GM18526 (cell line): ENCODE data around the gene SLC17A9.

Experiments used
- POLR2A ChIP-seq: IDR thresholded peaks from 3 replicates; pipeline ENCODE4 v1.6.1; 2011; ENCODE audit not compliant: insufficient read length; ENCODE audit errors: extremely low read depth

The SLC17A9 gene

DNA sequence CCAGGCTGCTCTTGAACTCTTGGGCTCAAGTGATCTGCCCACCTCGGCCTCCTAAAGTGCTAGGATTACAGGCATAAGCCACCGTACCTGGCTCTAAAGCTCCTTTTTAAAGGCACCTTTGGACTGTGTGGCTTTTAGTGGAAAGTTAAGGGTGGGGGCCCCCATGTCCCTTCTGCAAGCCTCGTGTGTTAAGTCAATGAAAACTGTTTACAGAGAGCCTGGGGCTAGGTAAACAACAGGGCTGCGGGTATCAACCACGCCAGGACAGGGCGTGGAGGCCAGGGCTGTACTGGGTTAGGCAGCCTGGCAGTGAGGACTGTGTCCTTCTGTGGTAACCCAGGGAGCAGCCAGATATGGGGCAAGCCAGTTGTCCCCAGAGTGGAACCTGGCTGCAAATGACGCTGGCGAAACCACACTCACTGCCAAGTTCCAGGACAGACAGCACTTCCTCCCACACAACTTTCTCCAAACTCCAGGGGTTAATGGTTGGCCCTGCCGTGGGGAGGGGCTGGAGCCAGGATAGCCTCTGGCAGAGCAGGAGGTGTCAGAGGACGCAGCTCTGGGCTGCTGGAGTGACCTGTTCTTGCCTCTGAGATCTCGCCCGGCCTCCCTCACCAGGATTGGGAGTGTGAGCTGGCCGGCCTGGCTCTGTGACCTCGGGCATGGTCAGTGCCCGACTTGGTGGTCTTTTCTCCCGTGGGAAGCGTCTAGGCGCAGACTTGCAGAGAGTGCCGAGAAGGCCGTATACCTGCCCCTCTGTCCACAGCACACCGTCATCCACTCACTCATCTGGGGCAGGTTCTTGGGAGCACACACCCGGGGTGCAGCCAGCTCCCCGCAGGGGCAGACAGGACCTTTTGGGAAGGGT lies 3.2 kb downstream of the SLC17A9 start:
- TF ChIP-seq POLR2A, result no peak

DNA sequence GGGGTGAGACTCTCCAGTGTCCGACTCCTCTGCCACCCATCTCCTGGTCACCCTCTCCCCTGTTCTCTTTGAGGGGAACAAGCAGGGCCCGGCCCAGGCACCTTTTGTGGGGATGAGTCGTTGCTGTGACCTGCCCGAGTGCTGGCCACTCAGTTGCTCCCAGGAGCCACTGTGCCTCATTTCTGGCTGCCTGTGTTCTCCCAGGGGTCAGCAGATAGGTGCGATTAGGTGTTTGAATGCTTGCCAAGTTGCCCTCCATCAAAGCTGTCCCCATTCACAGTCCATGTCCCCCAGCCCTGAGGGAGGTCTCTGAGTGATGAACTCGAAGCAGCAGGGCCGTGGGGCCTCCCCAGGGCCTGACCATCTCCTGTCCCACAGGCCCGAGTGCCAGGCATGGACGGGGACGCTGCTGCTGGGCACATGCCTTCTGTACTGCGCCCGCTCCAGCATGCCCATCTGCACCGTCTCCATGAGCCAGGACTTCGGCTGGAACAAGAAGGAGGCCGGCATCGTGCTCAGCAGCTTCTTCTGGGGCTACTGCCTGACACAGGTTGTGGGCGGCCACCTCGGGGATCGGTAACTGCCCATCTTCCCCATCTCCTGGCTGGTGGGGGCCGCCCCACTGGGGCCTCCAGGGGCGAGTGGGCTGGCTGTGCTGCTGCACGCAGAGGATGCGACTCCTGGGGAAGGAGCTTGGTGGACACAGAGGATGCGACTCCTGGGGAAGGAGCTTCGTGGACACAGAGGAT lies 4.1 kb downstream of the SLC17A9 start:
- no peak for TF ChIP-seq POLR2A

DNA sequence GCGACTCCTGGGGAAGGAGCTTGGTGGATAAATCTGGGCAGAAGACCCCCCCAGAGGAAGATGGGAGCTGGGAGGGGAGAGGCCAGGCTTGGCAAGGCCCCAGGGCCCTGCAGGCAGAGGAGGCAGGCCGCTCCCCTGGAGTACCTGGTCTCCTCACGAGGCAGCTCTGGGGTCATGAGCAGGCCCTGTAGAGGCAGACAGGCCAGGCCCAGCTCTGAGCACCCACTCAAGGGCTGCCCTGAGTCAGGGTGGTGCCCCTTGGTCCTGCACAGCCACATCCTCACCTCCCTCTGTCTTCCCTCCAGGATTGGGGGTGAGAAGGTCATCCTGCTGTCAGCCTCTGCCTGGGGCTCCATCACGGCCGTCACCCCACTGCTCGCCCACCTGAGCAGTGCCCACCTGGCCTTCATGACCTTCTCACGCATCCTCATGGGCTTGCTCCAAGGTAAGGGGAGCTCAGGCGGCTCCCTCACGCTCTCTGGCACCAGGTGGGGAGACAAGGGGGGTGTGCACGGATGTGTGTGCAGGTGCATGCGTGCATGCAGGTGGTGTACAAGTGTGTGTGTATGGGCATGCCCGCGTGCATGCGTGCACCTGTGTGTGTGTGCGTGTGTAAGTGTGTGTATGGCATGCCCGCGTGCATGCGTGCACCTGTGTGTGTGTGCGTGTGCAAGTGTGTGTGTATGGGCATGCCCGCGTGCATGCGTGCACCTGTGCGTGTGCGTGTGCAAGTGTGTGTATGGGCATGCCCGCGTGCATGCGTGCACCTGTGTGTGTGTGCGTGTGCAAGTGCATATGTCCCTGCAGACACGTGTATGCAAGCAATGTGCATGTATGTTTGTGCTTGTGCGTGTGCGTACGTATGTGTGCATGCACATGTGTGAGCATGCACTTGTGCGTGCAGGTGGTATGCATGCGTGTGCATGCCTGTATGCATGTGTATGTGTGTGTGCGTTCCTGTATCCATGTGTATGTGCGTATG lies 4.9 kb downstream of the SLC17A9 start:
- TF ChIP-seq POLR2A, result no peak

DNA sequence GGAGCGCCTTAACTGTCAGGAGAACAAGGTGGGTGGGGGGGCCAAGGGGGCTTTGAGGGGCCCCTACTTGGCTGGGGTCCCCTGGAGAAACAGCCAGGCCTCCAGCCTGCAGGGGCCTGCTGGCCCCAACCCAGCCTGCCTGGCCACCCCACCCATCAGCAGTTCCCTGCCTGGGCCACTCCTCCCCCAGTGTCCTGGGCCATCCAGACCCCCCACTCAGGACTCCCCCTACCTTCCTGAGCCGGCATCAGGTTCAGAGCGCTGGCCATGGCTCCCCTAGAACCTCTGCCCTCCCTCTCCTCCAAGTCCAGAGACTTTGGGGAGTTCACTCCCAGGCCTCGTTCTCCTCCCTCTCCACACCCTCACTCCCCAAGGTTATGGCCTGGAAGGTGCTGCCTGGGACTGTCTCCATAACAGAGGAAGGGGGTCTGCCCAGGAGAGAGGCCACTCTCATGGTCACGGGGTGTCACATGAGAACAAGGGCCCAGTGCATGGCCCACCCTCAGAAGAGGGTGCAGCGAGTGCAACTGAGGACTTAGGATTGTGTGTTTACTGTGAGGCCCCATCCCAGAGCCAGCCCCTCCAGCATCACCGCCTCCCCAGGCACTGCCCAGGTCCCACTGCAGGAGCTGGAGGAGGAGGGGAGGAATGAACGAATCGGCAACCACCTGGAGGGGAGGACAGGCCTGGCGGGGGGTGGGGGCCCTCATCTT lies 6.0 kb downstream of the SLC17A9 start:
- TF ChIP-seq POLR2A, result no peak

DNA sequence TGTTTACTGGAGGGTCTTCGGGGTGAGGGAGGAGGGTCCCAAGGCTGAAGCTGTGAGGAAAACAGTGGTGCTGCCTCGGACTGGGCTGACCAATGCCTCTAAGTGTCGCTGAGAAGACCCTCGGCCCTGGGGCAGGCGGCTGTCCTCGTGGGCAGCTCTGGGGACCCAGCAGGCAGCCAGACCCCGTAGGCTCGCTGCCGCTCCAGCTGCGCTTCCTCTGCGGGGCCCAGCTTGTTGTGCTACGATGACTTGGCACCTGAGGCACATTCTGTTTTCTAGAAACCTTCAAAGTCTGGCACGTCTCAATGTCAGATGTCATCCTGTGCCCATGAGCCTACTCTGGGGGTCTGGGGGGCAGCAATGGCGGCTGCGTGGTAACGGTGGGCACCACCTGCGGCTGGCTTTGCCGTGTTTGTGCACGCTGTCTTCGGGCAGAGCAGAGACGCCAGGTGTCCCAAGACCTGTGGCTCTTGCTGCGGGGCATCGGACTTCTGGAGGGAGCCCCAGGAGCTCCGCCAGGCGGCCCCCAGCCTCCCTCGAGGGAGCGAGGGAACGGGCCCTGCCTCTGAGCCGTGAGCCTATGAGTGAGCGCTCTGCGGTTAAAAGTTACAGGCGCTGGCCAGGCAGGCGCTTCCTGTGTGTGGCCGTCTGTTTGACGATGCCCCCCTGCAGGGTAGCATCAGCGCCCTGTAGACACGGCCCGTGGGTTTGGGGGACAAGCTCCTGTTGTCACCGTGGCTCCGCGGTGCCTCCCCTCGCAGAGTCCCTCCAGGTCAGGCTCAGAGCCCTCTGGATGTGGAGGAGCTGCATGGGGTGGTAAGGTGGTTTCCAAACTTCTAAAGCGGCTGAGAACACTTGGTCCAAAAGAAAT lies 6.8 kb downstream of the SLC17A9 start:
- TF ChIP-seq POLR2A, result no peak

DNA sequence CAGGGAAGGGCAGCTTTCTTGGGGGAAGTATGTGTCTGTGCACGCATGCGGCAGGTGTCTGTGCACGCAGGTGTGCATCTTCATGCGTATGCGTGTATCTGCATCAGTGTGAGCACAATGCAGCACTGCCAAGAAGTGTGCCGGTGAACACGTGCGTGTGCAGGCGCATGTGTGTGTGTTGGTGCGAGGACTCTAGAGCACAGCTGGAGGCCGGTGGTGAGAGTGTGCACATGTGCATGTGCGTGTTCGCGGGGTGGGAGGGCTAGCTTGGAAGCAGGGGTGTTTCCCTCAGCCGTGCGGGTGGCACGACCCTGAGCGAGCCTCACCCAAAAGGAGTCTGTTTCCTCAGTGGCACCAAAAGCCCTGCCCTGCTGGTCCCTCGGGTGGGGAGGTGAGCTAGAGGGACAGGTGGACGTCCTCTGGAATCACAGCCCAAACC lies 7.5 kb downstream of the SLC17A9 start:
- no peak for TF ChIP-seq POLR2A

DNA sequence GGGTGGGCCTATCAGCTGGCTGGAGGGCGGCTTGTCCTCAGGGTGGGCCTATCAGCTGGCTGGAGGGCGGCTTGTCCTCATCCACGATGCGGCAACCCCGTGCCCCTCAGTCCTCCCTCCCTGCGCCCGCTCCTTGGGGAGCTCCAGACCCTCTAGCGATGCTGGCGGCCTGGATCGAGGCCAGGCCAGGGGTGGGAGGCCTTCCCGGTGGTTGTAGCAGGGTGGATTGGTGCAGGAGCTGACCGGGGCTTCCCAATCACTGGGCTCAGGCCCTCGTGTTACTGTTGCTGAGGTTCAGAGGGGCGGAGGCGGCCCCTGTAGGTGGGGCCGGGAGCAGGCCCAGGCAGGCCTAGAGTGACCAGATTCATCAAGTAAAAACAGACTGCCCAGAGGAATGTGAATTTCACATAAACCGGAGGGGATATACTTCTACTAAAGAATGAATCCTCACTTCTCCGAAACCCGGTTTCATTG lies 8.8 kb downstream of the SLC17A9 start:
- TF ChIP-seq POLR2A, result no peak

DNA sequence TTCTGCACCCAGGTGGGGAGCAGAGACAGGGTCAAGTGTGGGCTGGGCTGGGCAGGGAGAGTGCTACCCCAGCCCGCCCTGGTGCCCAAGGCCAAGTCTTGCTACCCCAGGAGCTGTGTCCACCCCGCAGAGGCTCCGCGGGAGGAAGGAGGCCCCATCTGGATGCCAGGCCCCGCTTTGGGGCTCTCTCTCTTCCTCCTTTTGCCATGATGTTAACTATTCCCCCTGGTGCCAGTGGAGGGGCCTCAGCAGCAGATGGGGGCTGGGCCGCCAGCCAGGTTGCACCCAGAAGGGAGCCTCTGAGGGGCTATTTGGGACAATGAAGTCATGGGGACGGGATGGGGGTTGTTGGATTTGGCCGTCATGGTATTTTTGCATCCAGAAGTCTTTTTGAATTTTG lies 9.3 kb downstream of the SLC17A9 start:
- TF ChIP-seq POLR2A, result no peak

DNA sequence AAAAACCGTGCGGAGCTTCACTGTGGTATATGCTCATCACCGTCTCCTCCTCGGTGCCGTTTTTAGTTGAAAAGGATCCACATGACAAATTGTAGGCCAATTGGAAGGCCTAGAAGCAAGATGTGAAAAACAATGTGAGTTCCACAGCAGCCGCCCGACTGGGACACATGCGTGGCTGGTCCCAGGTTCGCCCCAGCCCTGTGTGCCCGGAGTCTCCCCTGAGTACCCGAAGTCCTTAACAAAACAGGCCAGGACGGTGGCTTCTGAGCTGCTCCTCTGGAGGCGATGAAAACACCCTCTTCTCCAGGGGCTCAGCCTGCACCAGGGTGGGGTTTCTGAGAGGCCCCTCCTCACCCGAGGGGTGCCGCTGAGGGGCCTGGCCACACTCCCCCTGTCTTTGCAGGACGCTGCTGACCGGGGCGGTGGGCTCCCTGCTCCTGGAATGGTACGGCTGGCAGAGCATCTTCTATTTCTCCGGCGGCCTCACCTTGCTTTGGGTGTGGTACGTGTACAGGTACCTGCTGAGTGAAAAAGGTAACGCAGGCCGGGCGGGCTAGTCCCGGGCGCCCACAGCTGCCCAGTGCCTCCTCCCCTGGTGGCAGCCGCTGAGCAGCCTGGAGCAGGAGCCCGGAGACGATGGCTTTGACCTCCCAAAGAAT lies 9.8 kb downstream of the SLC17A9 start:
- TF ChIP-seq POLR2A, result no peak

DNA sequence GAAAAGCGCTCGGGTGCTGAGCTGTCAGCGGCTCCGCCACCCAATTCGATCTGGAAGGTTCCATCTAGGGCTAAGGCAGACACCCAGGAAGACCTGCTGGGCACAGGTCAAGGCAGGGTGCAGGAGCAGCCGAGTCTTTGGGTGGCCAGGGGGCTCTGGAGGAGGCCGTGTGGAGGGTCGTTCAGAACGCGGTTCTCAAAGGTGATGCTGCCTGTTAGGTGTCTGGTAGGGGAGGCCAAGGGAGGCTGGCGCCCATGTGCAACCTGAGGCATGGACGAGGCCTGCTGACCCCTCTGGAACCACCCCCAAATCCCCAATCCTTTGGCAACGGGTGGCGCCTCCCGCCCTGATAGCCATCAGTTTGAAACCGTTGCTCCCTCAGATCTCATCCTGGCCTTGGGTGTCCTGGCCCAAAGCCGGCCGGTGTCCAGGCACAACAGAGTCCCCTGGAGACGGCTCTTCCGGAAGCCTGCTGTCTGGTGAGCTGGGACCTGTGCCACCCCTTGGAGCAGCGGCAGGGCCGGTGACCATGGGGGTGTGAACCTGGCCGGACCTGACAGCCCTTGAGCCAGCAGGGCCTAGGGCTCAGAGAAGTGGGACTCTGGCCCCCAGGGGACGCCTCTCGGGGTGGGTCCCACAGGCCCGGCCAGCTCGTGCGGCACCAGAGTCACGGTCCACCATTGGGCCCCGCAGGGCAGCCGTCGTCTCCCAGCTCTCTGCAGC lies 10.5 kb downstream of the SLC17A9 start:
- TF ChIP-seq POLR2A, result no peak

DNA sequence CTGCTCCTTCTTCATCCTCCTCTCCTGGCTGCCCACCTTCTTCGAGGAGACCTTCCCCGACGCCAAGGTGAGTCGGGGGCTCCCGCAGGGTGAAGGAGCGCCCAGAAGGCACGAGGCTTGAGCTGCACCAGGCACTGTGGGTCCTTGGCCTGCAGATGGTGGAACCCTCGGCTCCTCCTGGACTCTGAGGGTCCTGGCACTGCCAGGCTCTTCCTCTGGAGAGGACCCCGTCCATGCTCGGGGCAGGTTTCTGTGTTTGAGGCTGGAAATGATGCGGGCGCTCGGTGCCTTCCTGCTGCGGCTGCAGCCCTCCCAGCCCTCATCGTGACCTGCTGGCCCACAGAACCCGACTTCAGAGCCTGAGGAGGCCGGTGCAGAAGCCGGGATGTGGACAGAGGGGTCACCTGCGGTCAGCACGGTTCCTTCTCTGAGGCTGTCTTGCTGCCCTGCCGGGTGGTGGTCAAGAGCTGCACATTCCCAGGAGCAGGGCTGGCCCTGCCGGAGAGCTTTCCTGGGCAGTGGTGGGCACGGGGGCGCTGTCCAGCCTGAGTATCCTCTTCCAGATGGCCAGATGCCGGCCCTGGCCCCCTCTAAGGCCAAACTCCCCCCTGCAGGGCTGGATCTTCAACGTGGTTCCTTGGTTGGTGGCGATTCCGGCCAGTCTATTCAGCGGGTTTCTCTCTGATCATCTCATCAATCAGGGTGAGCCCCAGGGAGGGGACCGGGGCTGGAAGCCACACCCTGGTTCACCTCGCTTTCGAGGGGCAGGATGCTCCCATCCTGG lies 11.3 kb downstream of the SLC17A9 start:
- TF ChIP-seq POLR2A, result no peak

DNA sequence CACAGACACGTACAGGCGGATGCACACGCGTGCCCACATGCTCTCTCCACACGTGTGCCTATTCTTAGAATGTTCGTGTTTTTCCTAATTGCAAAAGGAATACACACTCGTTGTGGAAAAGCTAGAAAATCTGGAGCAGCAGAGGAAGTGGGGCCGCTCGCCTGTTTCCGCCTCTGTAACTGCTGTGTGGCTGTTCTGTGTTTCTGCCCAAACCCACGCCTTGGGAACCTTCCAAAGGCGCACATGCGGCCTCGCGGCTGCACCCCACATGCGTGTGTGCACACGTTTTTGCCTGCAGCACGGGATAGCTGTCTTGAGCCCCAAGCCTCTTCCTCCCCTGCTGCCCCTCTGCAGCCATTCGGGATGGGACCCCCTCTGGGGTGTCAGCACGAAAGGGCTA lies 12.2 kb downstream of the SLC17A9 start:
- TF ChIP-seq POLR2A, result no peak
